NT2/D1 (cell line): Measurements from ENCODE around the gene KRT12.

Experiments
- SUZ12 ChIP-seq: IDR thresholded peaks from 2 replicates; pipeline ENCODE4 v1.6.1; 2011; ENCODE audit not compliant: insufficient read length, insufficient read depth; ENCODE audit errors: extremely low read depth
- YY1 ChIP-seq: IDR thresholded peaks from 2 replicates; pipeline ENCODE4 v1.6.1; 2011; ENCODE audit not compliant: insufficient read length, insufficient read depth
- ZNF274 ChIP-seq: IDR thresholded peaks from 2 replicates; pipeline ENCODE4 v1.6.1; 2011; ENCODE audit warnings: mild to moderate bottlenecking, low read depth, low read length

DNA sequence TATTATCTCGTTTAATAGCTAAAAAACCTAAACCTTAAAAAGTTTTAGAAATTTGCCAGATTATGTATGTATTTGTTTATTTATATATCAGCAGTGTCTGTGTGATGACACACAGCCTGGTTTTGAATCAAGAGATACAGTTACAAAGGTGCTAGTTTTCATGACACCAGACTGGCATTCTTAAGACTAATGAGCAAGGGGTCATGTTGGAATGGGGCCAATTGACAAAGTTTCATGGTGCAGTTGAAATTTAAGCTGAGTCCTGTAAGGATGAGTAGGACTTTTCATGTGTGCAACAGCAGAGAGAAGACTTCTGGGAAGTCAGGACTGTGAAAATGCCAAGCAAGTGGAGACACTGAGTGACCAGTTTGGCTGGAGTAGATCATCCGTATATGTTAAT lies 41.4 kb downstream of the KRT12 start:
- no peak for TF ChIP-seq YY1
- TF ChIP-seq ZNF274: no peak
- TF ChIP-seq SUZ12: no peak
